ENCODE measurements around the gene CHCHD10.
A peak's percentile ranks its signal among the peaks of the same experiment; 100 is the strongest.

Gene CHCHD10

GRCh38 chr22:23769321-23769965, 1.7 kb upstream of the CHCHD10 start:
- no peak for DNase-seq

DNA sequence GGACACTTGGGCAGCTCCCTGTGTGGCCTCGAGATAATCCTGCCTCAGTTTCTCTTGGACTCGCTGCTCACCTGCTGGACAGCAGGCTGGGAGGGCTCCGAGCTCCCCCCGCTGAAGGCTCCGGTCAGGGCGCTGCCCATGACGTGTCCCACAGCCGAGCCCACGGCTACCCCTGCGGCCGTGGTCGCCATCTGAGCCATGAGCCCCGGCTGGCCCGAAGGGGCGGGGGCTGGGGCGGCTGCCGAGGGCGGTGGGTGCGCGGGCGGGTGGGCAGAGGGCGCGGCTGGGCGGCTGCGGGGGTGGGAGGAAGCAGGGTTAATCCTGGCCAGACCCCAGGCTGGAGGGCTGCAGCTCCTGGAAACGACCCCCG, 484 bp downstream of the CHCHD10 start:
- no peak for DNase-seq

DNA sequence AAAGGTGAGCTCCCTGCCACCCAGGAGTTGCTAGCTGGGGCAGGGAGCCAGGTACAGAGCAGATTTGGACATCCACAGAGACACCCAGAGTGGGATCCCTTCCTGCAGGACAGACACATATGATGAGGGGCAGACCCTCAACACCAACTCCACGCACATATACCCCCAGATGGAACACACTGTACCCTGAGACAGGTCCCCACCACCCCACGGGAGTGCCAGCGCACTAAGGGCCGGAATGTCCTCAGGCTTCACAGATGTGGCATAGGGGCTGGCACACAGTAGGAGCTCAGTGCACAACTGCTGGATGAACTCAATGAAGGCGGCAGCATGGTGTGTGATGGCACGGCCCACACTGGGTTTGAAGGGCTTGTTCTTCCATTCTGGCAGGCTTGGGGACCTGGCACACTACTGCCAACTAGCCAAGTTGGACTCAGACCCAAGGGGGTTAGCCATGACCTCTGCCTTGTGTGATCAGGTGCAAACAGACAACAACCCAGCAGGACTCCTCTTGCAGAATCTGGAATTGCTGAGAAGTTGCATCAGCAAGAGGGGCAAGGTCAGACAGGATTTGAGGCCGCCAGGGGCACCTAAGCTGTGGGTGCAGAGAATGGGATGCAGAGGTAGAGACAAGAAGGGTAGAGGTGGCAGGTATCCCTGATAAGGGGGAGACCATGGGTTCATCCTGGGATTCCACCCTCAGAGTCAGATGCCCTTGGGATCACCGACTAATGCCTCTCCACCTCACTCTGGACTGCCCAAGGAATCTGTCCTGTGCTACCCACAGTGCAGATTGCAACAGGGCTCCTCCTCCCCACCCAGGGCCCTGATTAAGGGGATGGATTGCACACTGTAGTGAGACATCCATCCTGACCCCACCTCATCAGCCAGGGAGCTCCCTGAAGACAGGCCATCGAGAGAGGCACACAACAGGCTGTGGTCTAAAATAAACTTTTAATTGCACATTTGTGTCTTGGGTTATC, 2.6 kb downstream of the CHCHD10 start:
- DNase-seq = no peak

- DNase-seq = no peak
Measured at GRCh38 chr22:23763954-23764353, 3.8 kb downstream of the CHCHD10 start.

DNA sequence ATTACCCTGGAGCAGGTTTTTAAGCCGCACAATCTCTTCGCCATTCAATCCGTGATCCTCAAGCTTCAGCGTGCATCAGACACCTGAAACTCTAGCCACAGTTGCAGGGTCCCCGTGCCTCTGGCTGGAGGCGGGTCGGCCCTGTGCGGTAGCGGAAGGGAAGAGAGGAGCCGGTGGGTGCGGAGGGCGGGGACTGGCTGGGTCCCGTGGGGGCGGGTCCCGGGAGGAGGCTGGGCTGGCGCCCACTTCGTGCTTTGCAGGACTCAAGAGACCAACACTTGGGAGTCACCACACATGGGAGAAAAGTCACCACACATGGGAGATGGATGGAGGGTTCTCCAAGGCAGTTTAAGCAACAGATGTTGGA, 4.2 kb downstream of the CHCHD10 start:
- DNase-seq = no peak

- DNase-seq = no peak
Measured at GRCh38 chr22:23762842-23763578, 4.8 kb downstream of the CHCHD10 start, which contains the start of gene C22orf15. C22orf15 (plus strand) TSS chr22:23762990; CDS start chr22:23763307, 317 bp downstream.

DNA sequence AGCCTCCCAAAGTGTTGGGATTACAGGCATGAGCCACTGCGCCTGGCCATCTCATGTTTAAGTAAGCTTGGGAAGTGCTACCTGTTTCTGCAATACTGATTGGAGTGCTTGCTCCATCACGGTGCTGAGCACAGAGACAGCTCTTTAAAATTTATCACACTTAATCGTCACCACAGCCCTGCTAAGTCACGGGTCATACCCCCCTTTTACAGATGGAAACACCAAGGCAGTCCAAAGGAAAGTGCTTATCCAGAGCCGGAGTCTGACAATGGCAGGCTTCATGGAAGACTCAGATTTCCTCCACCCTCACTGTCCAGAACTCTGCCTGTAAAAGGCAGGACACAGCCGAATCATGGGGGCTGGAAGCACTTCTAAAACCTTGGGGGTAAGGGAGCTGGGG, 7.7 kb downstream of the CHCHD10 start:
- DNase-seq = no peak

GRCh38 chr22:23759566-23759965, 8.2 kb downstream of the CHCHD10 start:
- DNase-seq = no peak

- DNase-seq = no peak
Measured at GRCh38 chr22:23756891-23757290, 10.9 kb downstream of the CHCHD10 start.

- DNase-seq = no peak
Measured at GRCh38 chr22:23755711-23756110, 12.1 kb downstream of the CHCHD10 start.

DNA sequence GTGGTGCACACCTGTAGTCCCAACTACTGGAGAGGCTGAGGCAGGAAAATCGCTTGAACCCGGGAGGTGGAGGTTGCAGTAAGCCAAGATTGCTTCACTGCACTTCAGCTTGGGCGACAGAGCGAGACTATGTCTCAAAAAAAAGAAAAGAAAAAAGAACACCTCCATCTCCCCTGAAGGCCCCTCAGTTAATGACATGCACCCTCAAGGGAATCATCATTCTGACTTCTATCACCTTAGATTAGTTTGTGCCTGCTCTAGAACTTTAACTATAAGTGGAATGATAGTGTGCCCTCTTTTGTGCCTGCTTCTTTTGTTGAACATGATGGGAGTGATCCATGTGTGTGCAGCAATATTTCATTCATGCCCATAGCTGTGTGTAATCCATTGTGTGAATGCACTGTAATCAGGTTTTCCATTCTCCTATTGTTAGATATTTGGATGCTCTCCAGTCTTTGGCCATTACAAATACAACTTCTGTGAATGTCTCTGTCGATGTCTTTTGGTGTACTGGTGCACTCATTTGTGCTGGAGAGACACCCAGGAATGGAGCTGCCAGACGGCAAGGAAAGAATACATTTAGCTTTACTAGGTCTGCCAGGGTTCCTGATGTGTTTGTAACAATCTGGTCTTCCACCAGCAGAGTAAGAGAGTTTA, 12.7 kb downstream of the CHCHD10 start:
- DNase-seq = peak; percentile 4

DNA sequence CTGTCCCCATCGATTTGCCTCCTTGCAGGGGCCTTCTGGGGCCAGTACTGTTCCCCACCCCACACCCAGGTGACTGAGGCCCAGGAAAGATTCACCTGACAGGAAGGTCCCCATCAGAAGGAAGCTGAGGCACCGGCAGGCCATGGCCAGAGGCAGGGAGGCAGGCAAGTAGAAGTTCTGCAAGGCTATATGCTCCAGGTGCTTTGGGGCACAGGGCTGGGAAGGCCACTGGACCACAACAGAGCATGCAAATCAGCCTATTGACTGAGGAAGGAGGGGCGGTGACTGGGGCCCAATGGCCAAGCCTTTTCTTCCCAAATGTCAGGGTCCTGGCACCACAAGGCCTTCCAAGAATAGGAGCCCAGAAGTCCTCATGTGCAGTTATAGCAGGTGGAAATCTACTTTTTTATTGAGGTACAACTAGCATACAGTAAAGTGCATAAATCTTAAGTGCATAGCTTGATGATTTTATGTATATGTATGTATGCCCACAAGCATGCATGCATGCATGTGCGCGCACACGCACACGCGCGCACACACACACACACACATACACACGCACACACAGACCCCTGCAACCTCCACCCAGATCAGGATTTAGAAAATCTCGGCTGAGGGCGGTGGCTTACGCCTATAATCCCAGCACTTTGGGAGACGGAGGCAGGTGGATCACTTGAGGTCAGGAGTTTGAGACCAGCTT, 13.4 kb downstream of the CHCHD10 start, which contains the start of gene VPREB3:
Gene VPREB3, minus strand, starts transcription at position 206 of the 700 bp plus-strand sequence. Its CDS starts 62 bp downstream, at position 144.
- DNase-seq = no peak

- no peak for DNase-seq
Measured at GRCh38 chr22:23753385-23753784, 14.4 kb downstream of the CHCHD10 start.

GRCh38 chr22:23752750-23753149, 15.0 kb downstream of the CHCHD10 start:
- DNase-seq = no peak

GRCh38 chr22:23752090-23752691, 15.6 kb downstream of the CHCHD10 start:
- no peak for DNase-seq

- peak; percentile 45 for DNase-seq
Measured at GRCh38 chr22:23751441-23751996, 16.3 kb downstream of the CHCHD10 start.

DNA sequence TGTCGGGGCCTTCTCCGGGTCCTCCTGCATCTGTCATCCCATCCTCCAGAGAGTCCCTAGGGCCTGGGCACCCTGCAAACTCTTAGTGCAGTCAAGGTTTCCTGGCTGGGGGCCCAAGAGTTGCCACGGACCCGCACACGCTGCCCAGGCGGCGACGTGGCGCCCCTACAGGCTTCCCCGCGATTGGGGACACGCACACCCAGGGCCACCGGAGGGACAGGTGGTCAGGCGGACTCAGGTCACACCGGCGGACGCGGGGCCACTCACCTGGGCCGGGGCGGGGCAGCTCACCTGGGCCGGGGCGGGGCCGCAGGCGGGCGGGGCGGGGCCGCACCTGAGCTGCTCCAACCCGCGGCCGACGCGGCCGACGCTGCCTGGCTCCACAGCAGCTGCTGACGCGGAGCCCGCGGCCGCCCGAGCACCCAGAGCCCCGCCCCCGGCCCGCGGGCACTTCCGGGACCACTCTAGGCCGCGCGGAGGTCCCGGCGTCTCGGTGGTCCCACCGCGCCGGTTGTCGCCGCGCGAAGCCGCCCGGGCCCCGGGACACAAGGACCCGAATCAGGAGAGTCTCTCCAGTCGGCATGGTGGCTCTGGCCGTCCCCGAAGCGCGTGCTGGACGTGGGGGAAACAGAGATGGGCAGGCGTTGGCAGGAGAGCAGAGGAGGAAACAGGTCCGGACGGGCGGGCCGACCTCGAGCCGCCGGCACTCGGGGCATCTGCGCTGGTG, 16.9 kb downstream of the CHCHD10 start, which contains the start of gene ZNF70:
Gene ZNF70, minus strand, starts transcription at position 399 of the 727 bp plus-strand sequence. CDS start 5,972 bp downstream, outside the sequence.
- DNase-seq = peak; percentile 81

DNA sequence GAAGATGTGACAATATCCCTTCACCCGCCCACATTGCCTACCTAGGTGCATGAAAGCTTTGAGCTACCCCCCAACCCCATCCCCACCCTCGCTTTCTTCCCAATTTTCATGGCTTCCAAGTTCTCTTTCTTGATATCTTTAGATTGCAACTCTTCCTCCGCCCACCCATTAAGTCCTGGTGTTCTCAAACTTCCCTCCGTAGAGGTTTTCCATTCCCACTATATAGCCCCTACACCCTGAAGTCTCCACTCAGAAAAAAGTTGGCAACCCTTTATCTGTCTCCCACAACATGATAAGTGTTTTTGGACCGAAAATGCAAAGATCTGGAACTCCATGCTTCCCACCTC, 17.4 kb downstream of the CHCHD10 start:
- no peak for DNase-seq

DNA sequence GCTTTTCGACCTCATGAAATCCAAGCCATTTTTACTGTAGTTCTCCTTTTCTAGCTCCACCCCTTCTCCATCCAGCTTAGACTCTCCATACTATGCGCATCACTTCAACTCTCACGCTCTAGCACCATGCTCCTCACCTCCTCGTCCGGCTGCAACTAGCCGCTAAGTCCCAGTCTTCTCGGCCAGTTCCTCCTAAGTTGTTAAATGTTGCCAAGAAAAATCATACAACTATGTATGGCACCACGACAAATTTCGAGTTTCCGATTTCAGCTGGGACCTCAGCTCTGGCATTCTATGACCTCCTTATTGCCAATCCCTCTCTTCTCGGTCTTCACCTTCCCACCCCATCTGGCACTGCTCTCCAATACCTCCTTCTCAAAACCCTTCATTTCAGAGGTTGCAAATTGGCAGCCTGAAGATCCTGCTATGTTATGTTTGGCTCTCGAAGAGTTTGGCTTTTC, 17.9 kb downstream of the CHCHD10 start:
- no peak for DNase-seq

- no peak for DNase-seq
Measured at GRCh38 chr22:23745791-23746190, 22.0 kb downstream of the CHCHD10 start.
